Right lung (tissue), 5 donors: Measurements from ENCODE around the gene DAB1. TPM values are rescaled to one million over a fixed set of nuclear protein-coding genes. Genes with fewer than 3 reads are reported as not detected.
A peak's percentile ranks its signal among the peaks of the same experiment; 100 is the strongest.

Source experiments
- DNase-seq, 2 donors: peaks; one replicate each; pipeline ENCODE4 v3.0.0-alpha.2; 2013
- polyA plus RNA-seq, 5 donors: library from polyadenylated mRNA; unstranded; fragments of 120-200 nt; gene quantifications; one replicate each; pipeline versions ENCODE4 v1.2.1 to v1.2.3, GENCODE V29; 2013; ENCODE audit warnings: inconsistent platforms in 1 of 5, low replicate concordance in 1 of 5; ENCODE audit not compliant: insufficient read length in 5 of 5, insufficient read depth in 1 of 5

DAB1 gene
- polyA plus RNA-seq, 5 donors, result 0.72 to 1.5 (median 0.87) TPM

DNA sequence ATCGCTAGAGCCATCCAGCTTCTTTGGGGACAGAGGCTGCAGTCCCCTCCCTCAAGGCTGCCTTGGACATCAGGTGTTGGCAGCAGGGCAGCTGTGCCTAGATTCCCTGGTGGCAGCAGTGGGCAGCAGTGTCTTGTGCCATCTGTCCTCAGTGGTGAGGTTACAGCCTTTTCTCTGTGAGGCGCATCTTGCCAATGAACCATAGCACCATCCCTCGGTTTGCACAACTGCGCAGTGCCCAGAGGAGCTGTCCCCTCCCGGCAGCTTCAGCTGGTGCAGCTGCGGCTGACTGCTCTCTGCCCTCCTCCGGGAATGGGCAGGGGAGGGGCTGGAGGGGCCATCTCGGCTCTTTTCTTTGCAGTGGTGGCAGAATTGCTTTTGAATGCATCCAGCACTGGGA lies 399.0 kb downstream of the DAB1 start:
- no peak for DNase-seq

DNA sequence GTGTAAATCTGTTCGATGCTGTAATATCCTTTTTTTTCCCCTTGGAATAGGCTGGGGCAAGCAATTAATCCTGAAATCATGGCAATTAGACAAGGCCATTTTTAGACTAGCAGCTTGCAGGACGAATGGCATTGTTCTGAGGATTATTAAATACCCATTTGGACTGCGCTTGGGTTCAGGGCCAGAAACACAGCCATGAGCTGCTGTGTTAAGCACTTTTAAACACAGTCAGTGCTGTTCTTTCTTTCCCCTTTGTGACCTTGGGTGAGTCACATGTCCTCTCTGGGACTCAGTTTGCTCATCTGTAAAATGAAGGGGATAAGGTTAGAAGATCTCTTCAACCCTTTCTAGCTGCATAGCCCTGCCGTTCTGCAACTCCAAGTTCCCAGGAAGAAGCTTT lies 399.4 kb downstream of the DAB1 start:
- no peak for DNase-seq

DNA sequence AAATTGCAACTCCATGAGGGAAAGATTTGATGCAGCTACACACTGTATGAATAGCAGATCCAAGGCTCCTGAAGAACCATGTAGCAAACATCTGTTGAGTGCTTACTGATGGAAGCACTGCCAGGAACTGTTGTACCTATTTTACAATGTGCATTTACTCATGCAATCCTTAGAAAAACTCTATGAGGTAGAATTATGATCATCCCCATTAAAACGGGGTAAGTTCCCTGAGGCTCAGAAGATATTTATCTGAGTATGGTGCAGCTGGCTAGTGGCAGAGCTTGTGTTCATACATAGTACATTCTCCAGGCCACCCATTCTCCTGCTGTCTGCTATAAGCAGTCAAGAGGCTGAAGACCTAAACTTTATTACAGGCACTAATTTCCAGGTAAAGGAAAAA lies 403.6 kb downstream of the DAB1 start:
- no peak for DNase-seq

DNA sequence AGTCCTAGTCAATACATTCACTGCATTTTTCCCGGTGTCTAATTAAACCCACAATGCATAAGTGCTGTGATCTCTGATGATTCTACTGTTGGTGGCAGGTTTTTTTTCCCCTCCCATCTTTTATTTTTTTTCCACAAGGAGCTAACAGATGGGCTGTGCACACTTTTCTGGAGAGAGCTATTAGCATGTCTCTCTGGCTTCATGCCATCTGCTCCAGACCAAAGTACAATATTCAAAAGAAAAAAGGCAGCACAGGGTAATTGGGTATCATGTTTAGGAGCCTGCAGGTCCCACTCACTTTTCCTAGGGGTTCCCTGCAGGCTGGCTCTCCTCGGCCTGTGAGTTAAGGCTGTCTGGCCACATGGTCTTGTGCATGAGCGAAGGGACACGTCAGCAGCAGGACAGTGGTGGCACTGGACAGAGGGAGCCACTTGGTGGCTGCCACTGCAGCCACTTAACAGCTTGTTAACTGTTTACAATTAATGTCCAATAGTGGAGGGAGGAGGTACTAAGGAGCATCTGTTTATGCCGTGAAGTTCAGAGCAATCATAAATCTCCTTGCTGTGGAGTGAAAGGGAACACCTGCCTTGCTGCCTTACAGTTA lies 404.5 kb downstream of the DAB1 start:
- DNase-seq, result no peak

DNA sequence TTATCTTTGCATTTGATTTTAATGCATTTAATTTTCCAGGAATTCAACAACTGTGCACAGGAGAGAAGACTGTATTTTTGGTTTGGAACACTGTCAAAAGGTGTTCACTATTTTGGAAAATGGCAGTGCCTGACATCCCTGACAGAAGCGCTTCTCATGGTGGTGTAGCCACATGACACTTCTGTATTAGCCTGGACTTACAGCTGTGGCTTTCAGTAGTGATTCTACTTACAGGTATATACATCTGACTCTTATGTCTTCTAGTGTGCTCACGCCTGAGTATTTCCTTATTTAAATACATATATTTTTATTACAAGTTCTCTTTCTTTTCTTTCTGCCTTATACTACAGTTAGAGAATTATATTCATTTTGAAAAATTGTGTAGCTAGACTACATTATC lies 405.7 kb downstream of the DAB1 start:
- DNase-seq, result no peak

DNA sequence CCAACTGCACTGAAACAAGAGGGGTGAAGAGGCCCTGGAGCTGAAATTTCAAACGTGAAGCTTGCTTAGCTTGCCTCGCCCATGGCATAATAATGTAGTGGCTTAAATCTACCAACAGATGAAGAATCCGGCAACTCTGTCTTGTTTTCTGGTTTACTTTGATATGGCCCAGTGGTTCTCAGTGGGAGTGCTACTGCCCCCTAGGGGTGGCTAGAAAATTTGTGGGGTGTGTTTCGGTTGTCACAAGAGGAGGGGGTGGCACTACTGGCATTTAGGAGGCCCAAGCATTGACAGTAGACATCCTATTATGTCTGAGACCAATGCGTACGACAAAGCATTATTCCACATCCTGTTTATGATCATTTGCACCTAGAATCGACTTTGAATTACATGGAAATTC lies 406.1 kb downstream of the DAB1 start:
- DNase-seq, result no peak

DNA sequence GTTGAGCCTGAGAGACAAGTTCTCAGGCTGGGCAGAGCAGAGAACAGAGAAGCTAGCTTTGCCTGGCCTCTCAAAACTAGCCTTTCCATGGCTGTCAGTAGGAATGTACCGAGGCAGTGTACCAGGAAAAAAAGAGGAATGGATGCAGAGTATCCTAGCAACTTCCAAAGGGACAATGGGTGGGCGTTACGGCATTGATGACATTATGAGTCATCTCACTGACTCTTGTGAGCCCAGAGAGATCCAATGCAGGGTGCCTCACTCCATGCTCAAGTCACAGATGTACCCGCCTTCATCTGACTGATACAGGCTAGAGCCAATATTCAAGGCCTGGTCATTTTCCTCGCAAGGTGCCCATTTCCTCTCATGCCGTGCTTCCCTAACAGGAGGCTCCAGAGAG lies 406.7 kb downstream of the DAB1 start:
- no peak for DNase-seq

DNA sequence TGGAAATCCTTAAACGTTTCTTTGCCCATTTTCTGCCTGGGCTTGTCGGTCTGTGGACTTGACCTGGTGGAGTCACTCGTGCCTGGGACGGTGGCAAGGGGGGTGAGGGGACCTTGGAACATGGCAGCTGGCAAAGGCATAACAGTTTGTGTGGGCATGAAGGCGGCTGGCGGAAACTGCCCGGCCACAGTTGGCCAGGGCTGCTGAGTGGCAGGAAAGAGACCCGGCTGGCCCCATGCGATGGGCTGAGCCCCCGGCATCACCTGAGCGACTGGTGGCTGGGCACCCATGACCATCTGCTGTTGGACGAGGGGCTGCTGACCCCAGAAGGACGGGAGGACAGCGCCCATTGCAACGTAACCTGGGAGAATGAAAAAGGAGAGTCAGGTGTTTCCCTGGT lies 408.8 kb downstream of the DAB1 start:
- no peak for DNase-seq

DNA sequence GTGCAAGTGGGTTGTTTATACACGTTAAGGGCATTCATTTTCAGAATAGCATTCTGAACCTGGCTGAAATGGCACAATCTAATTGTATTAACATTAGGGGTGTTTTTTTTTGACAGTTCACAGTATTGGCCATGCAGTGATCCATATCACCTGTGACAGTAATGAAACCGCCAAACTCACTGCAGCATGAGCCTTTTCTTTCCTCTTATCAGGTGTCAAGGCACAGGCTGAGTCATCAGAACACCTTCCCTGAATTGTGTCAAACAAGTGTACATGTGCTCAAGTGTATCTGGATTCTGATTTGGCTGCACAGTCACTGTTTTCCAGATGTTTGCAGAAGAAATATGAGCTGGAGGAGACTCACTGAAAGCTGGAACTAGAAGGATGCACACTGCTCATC lies 410.3 kb downstream of the DAB1 start:
- DNase-seq, result no peak

DNA sequence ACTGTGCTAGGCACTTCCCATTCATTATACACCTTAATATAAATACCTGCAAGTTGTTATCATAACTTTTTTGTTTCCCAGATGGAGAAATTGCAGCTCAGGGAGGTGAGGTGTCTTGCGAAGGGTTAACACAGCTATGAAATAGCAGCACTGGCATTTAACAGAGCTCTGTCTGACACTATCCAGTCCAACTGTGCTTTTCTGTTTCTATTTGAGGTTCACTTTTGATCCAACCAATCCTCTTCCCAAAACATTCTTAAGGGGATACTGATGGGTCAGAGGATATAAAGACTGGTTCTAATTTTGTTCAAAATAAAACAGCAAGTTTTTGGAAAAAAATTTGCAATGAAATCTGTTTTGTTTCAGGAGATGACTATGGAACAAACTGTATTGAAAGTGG lies 411.5 kb downstream of the DAB1 start:
- no peak for DNase-seq

DNA sequence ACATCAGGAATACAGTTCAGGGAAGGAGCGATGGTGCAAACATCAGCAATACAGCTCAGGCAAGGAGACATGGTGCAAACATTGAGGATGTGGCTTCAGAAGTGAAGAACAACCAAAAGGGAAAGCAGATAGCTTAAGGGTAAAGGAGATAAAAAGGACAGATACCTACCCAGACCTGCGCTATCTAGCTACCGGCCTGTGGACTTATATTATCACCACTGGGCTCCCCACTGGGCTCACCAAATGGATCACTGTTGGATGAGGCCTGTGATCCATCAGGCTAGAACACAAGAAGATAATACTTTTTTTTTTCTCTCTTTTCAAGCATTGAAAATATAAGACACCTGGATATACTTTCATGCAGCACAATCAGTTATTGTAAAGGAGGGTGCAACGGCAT lies 413.3 kb downstream of the DAB1 start:
- DNase-seq, result no peak

DNA sequence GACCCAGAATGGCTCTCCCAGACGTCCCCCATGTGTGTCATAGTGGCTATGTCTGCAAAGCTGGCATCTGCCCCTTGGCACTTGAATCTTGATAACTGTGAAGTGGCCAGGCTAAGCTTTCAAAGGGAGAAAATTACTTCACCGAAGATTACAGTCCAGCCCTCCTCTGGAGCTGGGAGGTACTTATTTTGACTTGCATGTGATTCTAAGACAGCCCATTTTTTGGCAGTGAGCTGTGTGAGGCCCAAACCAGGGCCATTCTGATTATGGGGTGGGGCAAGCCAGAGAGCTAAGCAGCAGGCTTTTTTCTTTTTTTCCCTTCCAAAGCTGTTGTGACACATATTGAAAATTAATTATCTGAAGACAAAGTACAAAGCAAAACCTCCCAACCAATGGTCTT lies 415.9 kb downstream of the DAB1 start:
- peak; percentile 13 to 18 for DNase-seq

DNA sequence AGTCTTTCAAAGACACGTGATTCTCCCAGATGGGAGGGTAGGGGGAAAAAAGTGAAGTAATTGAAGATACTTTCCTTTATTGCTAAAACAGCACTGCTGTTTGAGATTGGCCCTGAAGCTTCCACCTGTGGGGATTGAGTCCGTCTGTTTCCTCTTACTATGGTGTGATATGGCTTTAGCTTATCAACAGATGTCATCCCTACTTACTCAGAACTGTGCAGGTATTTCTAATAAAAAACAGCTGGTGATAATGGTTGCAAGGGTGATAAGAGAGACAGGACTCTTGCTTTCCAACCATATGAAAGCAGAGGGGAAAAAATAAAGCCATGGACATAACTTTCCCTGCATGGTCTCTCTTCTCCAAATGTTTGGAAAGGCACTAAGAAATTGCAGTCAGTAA lies 416.4 kb downstream of the DAB1 start:
- DNase-seq, result no peak

DNA sequence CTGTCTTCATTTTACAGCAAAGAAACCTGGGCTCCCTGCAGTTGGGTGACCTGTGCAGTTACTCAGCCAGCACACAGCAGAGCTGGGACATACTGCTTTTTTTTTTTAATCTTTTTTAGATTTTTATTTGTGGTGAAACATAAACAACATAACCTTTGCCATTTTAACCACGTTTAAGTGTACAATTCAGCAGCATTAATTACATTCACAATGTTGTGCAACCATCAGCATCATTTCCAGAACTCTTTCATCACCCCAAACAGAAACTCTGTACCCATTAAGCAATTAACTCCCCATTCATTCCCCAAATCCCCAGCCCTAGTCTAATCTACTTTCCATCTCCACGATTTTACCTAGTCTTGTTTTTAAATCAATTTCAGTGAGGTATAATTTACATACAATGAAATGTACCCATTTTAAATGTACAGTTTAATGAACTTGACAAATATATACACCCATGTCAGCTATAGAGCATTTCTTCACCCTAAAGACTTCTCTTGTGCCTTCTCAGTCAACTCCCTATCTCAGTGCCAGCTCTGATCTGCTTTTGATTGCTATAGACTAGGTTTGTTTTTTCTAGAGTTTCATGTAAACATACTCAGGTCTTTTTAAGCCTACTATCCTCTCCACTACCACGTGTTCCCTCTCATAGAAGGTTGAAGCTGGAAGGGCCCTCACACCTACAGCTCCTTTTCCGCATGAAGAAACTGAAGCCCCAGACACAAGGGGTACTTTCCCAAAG lies 420.3 kb downstream of the DAB1 start:
- DNase-seq, result no peak

DNA sequence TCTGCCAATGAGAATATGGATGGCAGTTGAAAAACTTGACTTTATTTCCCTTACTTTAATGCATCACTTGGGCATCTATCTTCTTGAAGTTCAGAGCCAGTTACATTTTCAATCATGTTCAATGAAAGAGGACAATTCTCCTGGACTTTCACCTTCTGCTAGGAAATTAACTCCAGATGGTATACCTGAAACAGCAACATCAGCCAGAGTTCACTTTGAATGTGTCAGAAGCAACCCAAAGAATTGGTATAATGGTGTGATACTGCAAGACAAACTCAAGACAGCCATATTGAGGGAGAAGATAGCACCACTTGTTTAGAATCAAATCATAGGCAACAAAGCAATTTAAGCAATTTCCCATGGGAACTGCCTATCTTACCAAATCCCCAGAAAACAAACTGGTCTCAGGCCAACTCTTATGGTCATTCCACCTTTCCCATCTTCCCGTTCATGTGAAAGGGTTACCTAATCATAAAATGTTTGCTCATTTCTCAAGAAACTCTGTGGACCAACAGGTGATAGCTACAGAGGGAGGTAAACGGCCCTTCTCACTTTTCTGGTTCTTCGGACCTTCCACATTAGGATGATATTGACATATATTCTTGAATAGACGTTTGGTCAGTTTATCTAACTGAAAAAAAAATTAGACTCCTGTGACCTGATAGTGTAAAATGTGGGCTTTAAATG lies 428.3 kb downstream of the DAB1 start:
- DNase-seq, result no peak

DNA sequence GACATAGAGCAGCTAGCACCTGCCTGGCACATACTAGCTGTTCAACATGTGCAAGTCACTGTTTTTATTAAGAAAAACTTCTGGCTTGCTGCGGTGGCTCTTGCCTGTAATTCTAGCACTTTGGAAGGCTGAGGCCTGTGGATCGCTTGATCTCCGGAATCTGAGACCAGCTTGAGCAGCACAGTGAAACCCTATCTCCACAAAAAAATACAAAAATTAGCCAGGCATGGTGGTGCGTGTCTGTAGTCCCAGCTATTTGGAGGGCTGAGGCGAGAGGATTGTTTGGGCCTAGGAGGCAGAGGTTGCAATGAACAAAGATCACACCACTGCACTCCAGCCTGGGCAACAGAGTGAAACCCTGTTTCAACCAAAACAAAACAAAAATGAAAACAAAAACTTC lies 430.4 kb downstream of the DAB1 start:
- DNase-seq, result no peak

DNA sequence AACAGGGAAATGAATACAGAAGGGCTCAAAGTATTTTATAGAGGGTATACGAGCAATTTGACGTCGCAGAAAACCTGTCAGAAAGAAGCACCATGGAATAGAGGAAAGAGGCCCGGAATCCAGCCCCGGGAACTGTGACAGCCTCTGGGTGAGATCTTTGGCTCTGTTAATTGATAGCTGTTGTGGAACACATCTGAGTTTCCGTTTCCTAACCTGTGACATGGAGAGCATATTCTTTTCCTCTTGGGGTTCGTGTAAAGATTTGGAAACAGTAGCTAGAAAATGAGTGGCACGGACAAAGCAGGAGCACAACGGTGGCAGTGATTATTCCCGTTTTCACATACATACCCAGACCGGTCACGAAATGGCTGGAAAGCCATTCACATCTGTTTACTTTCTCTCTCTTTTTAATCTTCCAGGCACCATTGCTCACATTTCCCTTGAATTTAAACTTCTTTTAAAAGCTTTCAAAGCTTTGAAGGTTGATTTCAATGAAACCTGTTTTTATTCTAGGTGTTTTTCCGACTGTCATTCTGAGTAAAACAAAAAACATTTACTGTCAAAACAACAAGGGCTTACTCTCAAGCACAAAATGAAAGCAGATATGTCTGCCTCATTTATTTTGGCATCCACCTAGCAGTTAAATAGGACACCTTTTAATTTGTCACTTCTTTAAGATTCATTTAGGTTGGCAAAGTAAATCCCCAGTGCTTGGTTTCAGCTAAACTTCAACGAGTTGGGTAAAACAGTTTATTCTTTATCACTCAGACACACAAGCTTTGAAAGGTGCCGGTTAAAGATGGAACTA lies 431.3 kb downstream of the DAB1 start:
- no peak for DNase-seq

DNA sequence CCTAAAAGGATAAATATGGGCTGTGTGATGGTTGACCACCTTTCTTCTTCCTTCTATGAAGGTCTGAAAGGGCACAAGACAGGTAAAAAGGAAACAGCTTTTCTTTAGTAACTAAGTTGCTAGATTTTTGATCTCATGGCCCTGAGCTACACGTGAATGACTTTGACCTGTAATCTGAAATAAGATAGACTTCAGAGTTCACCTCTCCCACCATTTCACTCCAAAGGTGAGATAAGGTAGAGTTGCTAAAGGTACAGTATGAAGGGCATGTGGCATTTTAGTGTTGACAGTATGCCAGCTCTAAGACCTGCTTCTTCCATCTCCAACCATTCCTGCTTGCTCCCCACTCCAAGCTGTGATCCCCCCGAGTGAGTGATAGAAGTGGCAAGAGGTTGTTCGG lies 432.3 kb downstream of the DAB1 start:
- no peak for DNase-seq

DNA sequence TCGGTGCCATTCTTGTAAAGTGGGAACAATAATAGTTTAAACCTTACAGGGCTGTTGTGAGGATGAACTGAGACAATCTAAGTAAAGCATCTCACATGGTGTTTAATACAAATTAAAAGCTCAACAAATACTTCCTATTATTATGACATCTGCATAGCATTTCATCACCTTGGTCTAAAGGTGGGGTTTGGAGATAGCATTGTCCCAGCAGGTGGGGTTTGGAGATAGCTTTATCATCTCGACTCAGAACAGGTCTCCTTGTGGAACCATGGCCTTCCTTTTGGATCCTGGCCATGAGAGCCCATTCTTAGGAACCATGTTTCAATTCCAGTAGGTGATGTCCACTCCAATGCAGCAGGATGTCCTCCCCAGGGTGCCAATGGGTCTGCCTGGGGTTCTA lies 437.5 kb downstream of the DAB1 start:
- no peak for DNase-seq

DNA sequence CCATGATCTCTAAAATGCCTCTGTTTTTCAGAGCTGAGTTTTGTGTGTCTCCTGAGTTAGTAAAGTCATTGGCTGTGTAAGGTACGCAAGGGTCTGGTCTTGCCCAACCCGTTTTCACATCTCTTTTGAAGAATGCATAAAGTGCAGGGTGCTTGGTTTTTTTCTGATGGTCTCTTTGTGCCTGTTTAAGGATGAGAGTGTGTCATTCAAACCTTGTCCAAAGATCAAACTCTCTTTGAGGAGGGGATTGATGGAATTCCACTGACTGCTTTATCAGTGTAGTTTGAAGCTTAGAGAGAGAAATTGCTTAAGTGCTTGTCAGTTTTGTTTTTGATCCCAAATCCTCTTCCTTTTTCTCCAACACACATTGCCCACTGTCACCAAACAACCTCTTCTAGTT lies 438.0 kb downstream of the DAB1 start:
- DNase-seq, result no peak

DNA sequence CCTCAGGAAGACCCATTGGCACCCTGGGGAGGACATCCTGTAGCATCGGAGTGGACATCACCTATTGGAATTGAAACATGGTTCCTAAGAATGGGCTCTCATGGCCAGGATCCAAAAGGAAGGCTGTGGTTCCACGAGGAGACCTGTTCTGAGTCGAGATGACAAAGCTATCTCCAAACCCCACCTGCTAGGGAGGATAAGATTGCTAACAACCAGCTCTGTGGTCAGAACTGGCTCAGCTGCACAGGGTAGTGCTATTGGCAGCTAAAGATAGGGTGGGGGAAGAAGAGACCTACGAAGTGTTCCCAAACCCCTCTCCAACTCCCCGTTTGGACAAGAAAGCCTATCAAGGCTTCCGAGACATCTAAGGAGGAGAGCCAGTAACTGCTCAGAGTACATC lies 440.4 kb downstream of the DAB1 start:
- no peak for DNase-seq

DNA sequence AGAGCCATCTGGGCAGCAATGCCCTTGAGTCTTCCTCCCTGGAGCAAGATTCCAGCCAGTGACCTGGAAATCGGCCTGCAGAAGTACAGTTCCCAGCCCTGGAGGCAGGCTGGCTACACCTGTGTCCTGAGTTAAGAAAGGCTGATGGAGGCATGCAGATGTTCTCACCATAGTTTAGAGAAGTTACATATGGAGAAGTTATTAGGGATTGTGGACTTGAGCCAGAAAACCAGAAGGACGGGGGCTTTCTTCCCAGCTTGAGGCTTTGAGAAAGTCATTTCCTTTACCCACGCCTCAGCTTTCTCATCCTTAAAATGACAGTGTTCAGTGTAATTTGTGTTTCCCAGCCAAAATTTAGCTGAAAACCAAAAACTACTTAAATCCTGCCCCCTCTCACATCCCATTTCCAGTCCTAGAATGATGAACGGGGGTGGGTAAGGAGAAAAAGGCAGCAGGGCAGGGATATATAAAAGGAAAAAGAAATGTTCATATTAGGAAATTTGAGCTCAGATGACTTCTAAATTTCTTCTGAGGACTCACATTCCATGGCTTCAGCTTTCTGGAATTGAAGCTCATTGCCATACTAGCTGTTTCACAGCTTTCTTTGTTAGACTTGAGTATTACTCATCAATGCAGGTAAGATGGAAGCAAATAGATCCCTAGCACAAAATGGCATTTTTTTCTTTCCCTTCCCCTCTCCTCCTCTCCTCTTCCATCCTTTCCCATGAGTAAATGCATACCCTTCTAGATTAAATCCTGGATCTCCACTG lies 443.7 kb downstream of the DAB1 start:
- no peak for DNase-seq
